HG03196 (cell line): ENCODE results near the gene SLC25A48.

Experiments
- ATAC-seq: cut with Tn5 transposase; IDR thresholded peaks from one replicate; pipeline ENCODE4 v1.9.1; 2021; ENCODE audit not compliant: unreplicated experiment

The SLC25A48 gene

GRCh38 chr5:135915466-135916001 lies 81.1 kb downstream of the SLC25A48 start:
- ATAC-seq = no peak

GRCh38 chr5:135916638-135917263 lies 82.3 kb downstream of the SLC25A48 start:
- ATAC-seq = no peak

GRCh38 chr5:135920199-135920598 lies 85.7 kb downstream of the SLC25A48 start:
- ATAC-seq = no peak

GRCh38 chr5:135921388-135921787 lies 86.9 kb downstream of the SLC25A48 start:
- no peak for ATAC-seq

GRCh38 chr5:135930029-135930948 lies 95.8 kb downstream of the SLC25A48 start:
- ATAC-seq = no peak

GRCh38 chr5:135930949-135931295 lies 96.5 kb downstream of the SLC25A48 start:
- ATAC-seq = no peak

- no peak for ATAC-seq
Observed at GRCh38 chr5:135934939-135935338, 100.5 kb downstream of the SLC25A48 start.

- no peak for ATAC-seq
Observed at GRCh38 chr5:135937245-135937911, 102.9 kb downstream of the SLC25A48 start.
